GM23338 (cell line): ENCODE measurements around the gene FRYL.

Experiments
- CREB1 ChIP-seq: fragments of 250-450 bp; sonication (Bioruptor Pico); IDR thresholded peaks from 2 replicates; pipeline ENCODE4 v1.5.0; 2020; ENCODE audit warnings: low read depth, mild to moderate bottlenecking, moderate library complexity
- EZH2 ChIP-seq: fragments of 200-600 bp; sonication (generic); IDR thresholded peaks from one replicate; pipeline ENCODE4 v1.8.0; 2017; ENCODE audit warnings: antibody characterized with exemption, mild to moderate bottlenecking, low read depth; ENCODE audit not compliant: unreplicated experiment
- NANOG ChIP-seq: IDR thresholded peaks from 2 replicates; pipeline ENCODE4 v1.6.1; 2016; ENCODE audit warnings: antibody characterized with exemption, borderline replicate concordance
- POLR2AphosphoS5 ChIP-seq: IDR thresholded peaks from 2 replicates; pipeline ENCODE4 v1.6.1; 2016; ENCODE audit warnings: antibody characterized with exemption, low read depth
- TF ChIP-seq, protein P1 (sequence below), 2 experiments: fragments of 200-600 bp in 1 of 2; sonication (generic) in 1 of 2; conservative IDR thresholded peaks; 2 replicates each; pipeline versions ENCODE4 v1.5.1 to v1.6.1; 2016 to 2017; ENCODE audit warnings: antibody characterized with exemption in 2 of 2, low read depth in 2 of 2, mild to moderate bottlenecking in 2 of 2, moderate library complexity in 1 of 2
- TF ChIP-seq, protein P2 (sequence below): IDR thresholded peaks from one replicate; pipeline ENCODE4 v1.6.1; 2018; ENCODE audit warnings: antibody characterized with exemption; ENCODE audit not compliant: unreplicated experiment
- TF ChIP-seq, protein P3 (sequence below): fragments of 250-450 bp; sonication (Bioruptor Pico); IDR thresholded peaks from 2 replicates; pipeline ENCODE4 v1.5.0; 2020; ENCODE audit warnings: mild to moderate bottlenecking, moderate library complexity

DNA sequence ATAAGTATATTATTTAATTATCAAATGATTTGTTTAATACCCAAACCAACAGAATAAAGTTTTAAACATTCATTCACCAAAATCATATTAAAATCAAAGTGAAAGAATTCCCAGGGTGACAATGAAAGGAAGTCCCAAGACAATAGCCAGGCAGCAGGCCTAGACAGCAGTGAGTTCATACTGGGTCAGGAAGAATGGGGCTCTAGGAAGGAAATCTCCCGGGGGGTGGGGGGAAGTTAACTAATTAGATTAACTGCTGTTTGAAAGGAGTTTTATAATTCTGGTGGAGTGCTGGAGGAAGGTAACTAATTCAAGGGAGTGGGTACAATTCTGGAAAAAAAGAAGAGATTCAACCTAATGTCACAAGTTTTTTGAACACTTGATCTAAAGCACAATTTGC, 185.9 kb downstream of the FRYL start:
- TF ChIP-seq EZH2 (no peak), CREB1 (CRISPR knock-in tag) (no peak), POLR2AphosphoS5 (no peak), NANOG (no peak)
- TF ChIP-seq, protein P1, sequence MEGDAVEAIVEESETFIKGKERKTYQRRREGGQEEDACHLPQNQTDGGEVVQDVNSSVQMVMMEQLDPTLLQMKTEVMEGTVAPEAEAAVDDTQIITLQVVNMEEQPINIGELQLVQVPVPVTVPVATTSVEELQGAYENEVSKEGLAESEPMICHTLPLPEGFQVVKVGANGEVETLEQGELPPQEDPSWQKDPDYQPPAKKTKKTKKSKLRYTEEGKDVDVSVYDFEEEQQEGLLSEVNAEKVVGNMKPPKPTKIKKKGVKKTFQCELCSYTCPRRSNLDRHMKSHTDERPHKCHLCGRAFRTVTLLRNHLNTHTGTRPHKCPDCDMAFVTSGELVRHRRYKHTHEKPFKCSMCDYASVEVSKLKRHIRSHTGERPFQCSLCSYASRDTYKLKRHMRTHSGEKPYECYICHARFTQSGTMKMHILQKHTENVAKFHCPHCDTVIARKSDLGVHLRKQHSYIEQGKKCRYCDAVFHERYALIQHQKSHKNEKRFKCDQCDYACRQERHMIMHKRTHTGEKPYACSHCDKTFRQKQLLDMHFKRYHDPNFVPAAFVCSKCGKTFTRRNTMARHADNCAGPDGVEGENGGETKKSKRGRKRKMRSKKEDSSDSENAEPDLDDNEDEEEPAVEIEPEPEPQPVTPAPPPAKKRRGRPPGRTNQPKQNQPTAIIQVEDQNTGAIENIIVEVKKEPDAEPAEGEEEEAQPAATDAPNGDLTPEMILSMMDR (conservative IDR thresholded peaks at IDR 0.05; ENCODE audit: low read depth in 2 of 2) = no peak
- TF ChIP-seq, protein P2, sequence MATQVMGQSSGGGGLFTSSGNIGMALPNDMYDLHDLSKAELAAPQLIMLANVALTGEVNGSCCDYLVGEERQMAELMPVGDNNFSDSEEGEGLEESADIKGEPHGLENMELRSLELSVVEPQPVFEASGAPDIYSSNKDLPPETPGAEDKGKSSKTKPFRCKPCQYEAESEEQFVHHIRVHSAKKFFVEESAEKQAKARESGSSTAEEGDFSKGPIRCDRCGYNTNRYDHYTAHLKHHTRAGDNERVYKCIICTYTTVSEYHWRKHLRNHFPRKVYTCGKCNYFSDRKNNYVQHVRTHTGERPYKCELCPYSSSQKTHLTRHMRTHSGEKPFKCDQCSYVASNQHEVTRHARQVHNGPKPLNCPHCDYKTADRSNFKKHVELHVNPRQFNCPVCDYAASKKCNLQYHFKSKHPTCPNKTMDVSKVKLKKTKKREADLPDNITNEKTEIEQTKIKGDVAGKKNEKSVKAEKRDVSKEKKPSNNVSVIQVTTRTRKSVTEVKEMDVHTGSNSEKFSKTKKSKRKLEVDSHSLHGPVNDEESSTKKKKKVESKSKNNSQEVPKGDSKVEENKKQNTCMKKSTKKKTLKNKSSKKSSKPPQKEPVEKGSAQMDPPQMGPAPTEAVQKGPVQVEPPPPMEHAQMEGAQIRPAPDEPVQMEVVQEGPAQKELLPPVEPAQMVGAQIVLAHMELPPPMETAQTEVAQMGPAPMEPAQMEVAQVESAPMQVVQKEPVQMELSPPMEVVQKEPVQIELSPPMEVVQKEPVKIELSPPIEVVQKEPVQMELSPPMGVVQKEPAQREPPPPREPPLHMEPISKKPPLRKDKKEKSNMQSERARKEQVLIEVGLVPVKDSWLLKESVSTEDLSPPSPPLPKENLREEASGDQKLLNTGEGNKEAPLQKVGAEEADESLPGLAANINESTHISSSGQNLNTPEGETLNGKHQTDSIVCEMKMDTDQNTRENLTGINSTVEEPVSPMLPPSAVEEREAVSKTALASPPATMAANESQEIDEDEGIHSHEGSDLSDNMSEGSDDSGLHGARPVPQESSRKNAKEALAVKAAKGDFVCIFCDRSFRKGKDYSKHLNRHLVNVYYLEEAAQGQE = no peak
- TF ChIP-seq, protein P3, sequence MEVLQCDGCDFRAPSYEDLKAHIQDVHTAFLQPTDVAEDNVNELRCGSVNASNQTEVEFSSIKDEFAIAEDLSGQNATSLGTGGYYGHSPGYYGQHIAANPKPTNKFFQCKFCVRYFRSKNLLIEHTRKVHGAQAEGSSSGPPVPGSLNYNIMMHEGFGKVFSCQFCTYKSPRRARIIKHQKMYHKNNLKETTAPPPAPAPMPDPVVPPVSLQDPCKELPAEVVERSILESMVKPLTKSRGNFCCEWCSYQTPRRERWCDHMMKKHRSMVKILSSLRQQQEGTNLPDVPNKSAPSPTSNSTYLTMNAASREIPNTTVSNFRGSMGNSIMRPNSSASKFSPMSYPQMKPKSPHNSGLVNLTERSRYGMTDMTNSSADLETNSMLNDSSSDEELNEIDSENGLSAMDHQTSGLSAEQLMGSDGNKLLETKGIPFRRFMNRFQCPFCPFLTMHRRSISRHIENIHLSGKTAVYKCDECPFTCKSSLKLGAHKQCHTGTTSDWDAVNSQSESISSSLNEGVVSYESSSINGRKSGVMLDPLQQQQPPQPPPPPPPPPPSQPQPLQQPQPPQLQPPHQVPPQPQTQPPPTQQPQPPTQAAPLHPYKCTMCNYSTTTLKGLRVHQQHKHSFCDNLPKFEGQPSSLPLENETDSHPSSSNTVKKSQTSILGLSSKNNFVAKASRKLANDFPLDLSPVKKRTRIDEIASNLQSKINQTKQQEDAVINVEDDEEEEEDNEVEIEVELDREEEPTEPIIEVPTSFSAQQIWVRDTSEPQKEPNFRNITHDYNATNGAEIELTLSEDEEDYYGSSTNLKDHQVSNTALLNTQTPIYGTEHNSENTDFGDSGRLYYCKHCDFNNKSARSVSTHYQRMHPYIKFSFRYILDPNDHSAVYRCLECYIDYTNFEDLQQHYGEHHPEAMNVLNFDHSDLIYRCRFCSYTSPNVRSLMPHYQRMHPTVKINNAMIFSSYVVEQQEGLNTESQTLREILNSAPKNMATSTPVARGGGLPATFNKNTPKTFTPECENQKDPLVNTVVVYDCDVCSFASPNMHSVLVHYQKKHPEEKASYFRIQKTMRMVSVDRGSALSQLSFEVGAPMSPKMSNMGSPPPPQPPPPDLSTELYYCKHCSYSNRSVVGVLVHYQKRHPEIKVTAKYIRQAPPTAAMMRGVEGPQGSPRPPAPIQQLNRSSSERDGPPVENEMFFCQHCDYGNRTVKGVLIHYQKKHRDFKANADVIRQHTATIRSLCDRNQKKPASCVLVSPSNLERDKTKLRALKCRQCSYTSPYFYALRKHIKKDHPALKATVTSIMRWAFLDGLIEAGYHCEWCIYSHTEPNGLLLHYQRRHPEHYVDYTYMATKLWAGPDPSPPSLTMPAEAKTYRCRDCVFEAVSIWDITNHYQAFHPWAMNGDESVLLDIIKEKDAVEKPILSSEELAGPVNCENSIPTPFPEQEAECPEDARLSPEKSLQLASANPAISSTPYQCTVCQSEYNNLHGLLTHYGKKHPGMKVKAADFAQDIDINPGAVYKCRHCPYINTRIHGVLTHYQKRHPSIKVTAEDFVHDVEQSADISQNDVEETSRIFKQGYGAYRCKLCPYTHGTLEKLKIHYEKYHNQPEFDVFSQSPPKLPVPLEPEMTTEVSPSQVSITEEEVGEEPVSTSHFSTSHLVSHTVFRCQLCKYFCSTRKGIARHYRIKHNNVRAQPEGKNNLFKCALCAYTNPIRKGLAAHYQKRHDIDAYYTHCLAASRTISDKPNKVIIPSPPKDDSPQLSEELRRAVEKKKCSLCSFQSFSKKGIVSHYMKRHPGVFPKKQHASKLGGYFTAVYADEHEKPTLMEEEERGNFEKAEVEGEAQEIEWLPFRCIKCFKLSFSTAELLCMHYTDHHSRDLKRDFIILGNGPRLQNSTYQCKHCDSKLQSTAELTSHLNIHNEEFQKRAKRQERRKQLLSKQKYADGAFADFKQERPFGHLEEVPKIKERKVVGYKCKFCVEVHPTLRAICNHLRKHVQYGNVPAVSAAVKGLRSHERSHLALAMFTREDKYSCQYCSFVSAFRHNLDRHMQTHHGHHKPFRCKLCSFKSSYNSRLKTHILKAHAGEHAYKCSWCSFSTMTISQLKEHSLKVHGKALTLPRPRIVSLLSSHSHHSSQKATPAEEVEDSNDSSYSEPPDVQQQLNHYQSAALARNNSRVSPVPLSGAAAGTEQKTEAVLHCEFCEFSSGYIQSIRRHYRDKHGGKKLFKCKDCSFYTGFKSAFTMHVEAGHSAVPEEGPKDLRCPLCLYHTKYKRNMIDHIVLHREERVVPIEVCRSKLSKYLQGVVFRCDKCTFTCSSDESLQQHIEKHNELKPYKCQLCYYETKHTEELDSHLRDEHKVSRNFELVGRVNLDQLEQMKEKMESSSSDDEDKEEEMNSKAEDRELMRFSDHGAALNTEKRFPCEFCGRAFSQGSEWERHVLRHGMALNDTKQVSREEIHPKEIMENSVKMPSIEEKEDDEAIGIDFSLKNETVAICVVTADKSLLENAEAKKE (CRISPR knock-in tag) = no peak
